ENCODE results near the gene SPPL2C. TPM values are rescaled to one million over a fixed set of nuclear protein-coding genes. Genes with fewer than 3 reads are reported as not detected.

The SPPL2C gene
- total and polyA plus RNA-seq, 10 of the 15 experiments (the other 5 are each of a cell fraction or from before 2014, with no cell fraction given), result not detected

DNA sequence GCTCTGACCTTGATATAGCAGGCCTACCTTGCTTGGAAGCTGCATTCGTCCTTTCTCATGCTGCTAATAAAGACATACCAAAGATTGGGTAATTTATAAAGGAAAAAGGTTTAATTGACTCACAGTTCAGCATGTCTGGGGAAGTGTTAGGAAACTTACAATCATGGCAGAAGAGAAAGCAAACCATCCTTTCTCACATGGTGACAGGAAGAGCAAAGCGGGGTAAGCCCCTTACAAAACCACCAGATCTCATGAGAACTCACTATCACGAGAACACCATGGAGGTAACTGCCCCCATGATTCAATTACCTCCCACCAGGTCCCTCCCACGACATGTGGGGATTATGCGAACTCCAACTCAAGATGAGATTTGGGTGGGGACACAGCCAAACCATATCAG, 43.7 kb downstream of the SPPL2C start:
- ChIA-PET CTCF (interaction anchor here (0.9 kb wide), 1 partner anchor 9 kb away, joined by 3 read pairs; no protein-coding TSS in a partner anchor), POLR2A (no interaction called here), RAD21 (ENCODE audit: unreplicated experiment) (no interaction called here), SMC1A (ENCODE audit: uncharacterized antibody, unreplicated experiment) (no interaction called here)
- TF ChIP-seq ZNF217 (IDR thresholded peaks at IDR 0.05) (no peak), CBX5 (IDR thresholded peaks at IDR 0.05; ENCODE audit: low read depth) (no peak), JUNB (IDR thresholded peaks at IDR 0.05) (no peak)
- Histone ChIP-seq H3K4me2 (ENCODE audit: control insufficient read depth, insufficient read depth) (no peak overlapping the region), H3K4me3 (no peak overlapping the region), H2AFZ (ENCODE audit: control insufficient read depth, low read depth, low read length) (no peak overlapping the region), H3K27ac (ENCODE audit: control insufficient read depth, insufficient read depth) (no peak overlapping the region), H3K9ac (ENCODE audit: control insufficient read depth, insufficient read depth, low read length) (no peak overlapping the region), H3K9me3 (replicated peaks; ENCODE audit: control insufficient read depth, insufficient read depth, low read length) (no peaks in the 10 kb centered on the region), H3K79me2 (ENCODE audit: control insufficient read depth, insufficient read depth, low read length) (no peaks in the 10 kb centered on the region), H3K36me3 (ENCODE audit: control insufficient read depth in 2 of 2, insufficient read depth in 2 of 2, low read length in 1 of 2) (no peaks in the 10 kb centered on the region), H4K20me1 (ENCODE audit: control insufficient read depth, insufficient read depth) (no peaks in the 10 kb centered on the region), H3K27me3 (replicated peaks in 1 of 2; ENCODE audit: control insufficient read depth in 2 of 2, insufficient read depth in 2 of 2, low read length in 1 of 2) (peaks cover 0 to 2% of the 10 kb centered on the region in 2 experiments; a peak in 2 of 4 replicates), H3K4me1 (ENCODE audit: control insufficient read depth, insufficient read depth, low read length) (no peaks in the 10 kb centered on the region)
- DNase-seq (ENCODE audit: low read depth, low spot score) (no peak), FAIRE-seq (no peak), ATAC-seq (no peak)
- intact Hi-C loops (cut with micrococcal nuclease; ENCODE audit: unreplicated experiment) (no loop called here), in situ Hi-C loops (cut with MboI) (no loop called here)
- WGBS (ENCODE audit: insufficient coverage, insufficient replicate concordance, low lambda C conversion rate, missing lambda C conversion rate), result 9% methylated on average over 5 of the region's 5 CpGs
- BruUV-seq (replicated peaks), result no TSS peak

- H3K9me3 ChIP-seq (replicated peaks; ENCODE audit: control insufficient read depth, insufficient read depth, low read length), result no peaks in the 10 kb centered on the region
- in situ Hi-C loops (cut with MboI), result no loop called here
- H3K79me2 ChIP-seq (ENCODE audit: control insufficient read depth, insufficient read depth, low read length), result no peaks in the 10 kb centered on the region
- H3K27me3 ChIP-seq (replicated peaks in 1 of 2; ENCODE audit: control insufficient read depth in 2 of 2, insufficient read depth in 2 of 2, low read length in 1 of 2), result peaks cover 0 to 7% of the 10 kb centered on the region in 2 experiments; a peak in 2 of 4 replicates
- H3K36me3 ChIP-seq (ENCODE audit: control insufficient read depth in 2 of 2, insufficient read depth in 2 of 2, low read length in 1 of 2), result no peaks in the 10 kb centered on the region
- FAIRE-seq (no peak), ATAC-seq (no peak), DNase-seq (ENCODE audit: low read depth, low spot score) (no peak)
- intact Hi-C loops (cut with micrococcal nuclease; ENCODE audit: unreplicated experiment), result no loop called here
- H3K9ac ChIP-seq (ENCODE audit: control insufficient read depth, insufficient read depth, low read length), result no peak overlapping the region
- ChIA-PET RAD21 (ENCODE audit: unreplicated experiment) (no interaction called here), CTCF (no interaction called here), SMC1A (ENCODE audit: uncharacterized antibody, unreplicated experiment) (no interaction called here), POLR2A (no interaction called here)
- H4K20me1 ChIP-seq (ENCODE audit: control insufficient read depth, insufficient read depth), result no peaks in the 10 kb centered on the region
- H3K4me3 ChIP-seq, result no peak overlapping the region
- WGBS (ENCODE audit: insufficient coverage, insufficient replicate concordance, low lambda C conversion rate, missing lambda C conversion rate), result 49% methylated on average over 4 of the region's 4 CpGs
- H3K4me1 ChIP-seq (ENCODE audit: control insufficient read depth, insufficient read depth, low read length), result no peaks in the 10 kb centered on the region
- H2AFZ ChIP-seq (ENCODE audit: control insufficient read depth, low read depth, low read length), result no peak overlapping the region
- TF ChIP-seq SUPT20H (IDR thresholded peaks at IDR 0.05; ENCODE audit: borderline replicate concordance, control insufficient read depth, low read depth, low read length) (no peak), CTCF (IDR thresholded peaks at IDR 0.05 in 2 of 3, conservative IDR thresholded peaks at IDR 0.05 in 1 of 3; ENCODE audit: control insufficient read depth in 2 of 3, extremely low read depth in 1 of 3, insufficient read depth in 1 of 3, low read depth in 3 of 3, low read length in 3 of 3) (peak in 1 of 3 experiments; percentile 14; a peak in 1 of 6 replicates), FOS (IDR thresholded peaks at IDR 0.05; ENCODE audit: borderline replicate concordance, extremely low read depth, insufficient read length) (no peak), CBFB (IDR thresholded peaks at IDR 0.05; ENCODE audit: low read depth) (no peak), POU2F2 (IDR thresholded peaks at IDR 0.05; ENCODE audit: borderline replicate concordance, low read depth, low read length) (no peak), TBL1XR1 (IDR thresholded peaks at IDR 0.05; ENCODE audit: low read depth, low read length) (no peak), TAF1 (IDR thresholded peaks at IDR 0.05; ENCODE audit: borderline replicate concordance, low read depth, low read length) (no peak)
- TF ChIP-seq, protein P1, sequence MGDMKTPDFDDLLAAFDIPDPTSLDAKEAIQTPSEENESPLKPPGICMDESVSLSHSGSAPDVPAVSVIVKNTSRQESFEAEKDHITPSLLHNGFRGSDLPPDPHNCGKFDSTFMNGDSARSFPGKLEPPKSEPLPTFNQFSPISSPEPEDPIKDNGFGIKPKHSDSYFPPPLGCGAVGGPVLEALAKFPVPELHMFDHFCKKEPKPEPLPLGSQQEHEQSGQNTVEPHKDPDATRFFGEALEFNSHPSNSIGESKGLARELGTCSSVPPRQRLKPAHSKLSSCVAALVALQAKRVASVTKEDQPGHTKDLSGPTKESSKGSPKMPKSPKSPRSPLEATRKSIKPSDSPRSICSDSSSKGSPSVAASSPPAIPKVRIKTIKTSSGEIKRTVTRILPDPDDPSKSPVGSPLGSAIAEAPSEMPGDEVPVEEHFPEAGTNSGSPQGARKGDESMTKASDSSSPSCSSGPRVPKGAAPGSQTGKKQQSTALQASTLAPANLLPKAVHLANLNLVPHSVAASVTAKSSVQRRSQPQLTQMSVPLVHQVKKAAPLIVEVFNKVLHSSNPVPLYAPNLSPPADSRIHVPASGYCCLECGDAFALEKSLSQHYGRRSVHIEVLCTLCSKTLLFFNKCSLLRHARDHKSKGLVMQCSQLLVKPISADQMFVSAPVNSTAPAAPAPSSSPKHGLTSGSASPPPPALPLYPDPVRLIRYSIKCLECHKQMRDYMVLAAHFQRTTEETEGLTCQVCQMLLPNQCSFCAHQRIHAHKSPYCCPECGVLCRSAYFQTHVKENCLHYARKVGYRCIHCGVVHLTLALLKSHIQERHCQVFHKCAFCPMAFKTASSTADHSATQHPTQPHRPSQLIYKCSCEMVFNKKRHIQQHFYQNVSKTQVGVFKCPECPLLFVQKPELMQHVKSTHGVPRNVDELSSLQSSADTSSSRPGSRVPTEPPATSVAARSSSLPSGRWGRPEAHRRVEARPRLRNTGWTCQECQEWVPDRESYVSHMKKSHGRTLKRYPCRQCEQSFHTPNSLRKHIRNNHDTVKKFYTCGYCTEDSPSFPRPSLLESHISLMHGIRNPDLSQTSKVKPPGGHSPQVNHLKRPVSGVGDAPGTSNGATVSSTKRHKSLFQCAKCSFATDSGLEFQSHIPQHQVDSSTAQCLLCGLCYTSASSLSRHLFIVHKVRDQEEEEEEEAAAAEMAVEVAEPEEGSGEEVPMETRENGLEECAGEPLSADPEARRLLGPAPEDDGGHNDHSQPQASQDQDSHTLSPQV (IDR thresholded peaks at IDR 0.05), result no peak
- no TSS peak for BruUV-seq (replicated peaks)
- H3K4me2 ChIP-seq (ENCODE audit: control insufficient read depth, insufficient read depth), result no peak overlapping the region
- no peak overlapping the region for H3K27ac ChIP-seq (ENCODE audit: control insufficient read depth, insufficient read depth)
These were observed 44.9 kb downstream of the SPPL2C start for GRCh38 chr17:45889579-45889978.
